HUDEP-2 (cell line): ENCODE measurements around the gene PDZRN3.
"Not testable (repeated sequence)": the region's sequence is repeated elsewhere in the genome, so short reads cannot be mapped to it uniquely, and the experiment has no call there.

Source experiments
- DNase-seq, 76 experiments: peaks; one replicate each; lab custom pipeline; 2025; ENCODE audit not compliant: unreplicated experiment in 76 of 76; lab: John Stamatoyannopoulos, UW

Gene PDZRN3

GRCh38 chr3:73597476-73597875 lies 27.3 kb downstream of the PDZRN3 start:
- no peak for DNase-seq

- DNase-seq, result no peak
Observed at GRCh38 chr3:73592154-73593144, 32.3 kb downstream of the PDZRN3 start.

- DNase-seq, result no peak
Observed at GRCh38 chr3:73591286-73591800, 33.4 kb downstream of the PDZRN3 start.

- DNase-seq, result no peak
Observed at GRCh38 chr3:73586628-73587027, 38.1 kb downstream of the PDZRN3 start.

GRCh38 chr3:73586190-73586589 lies 38.6 kb downstream of the PDZRN3 start:
- no peak for DNase-seq

GRCh38 chr3:73584873-73585272 lies 39.9 kb downstream of the PDZRN3 start:
- no peak for DNase-seq

- DNase-seq, result no peak
Observed at GRCh38 chr3:73582535-73582934, 42.2 kb downstream of the PDZRN3 start.

- no peak for DNase-seq
Observed at GRCh38 chr3:73581134-73581846, 43.5 kb downstream of the PDZRN3 start.

GRCh38 chr3:73580343-73580742 lies 44.4 kb downstream of the PDZRN3 start:
- no peak for DNase-seq

- no peak for DNase-seq
Observed at GRCh38 chr3:73577704-73578103, 47.0 kb downstream of the PDZRN3 start.

- no peak for DNase-seq
Observed at GRCh38 chr3:73576999-73577461, 47.7 kb downstream of the PDZRN3 start.

GRCh38 chr3:73575953-73576352 lies 48.8 kb downstream of the PDZRN3 start:
- DNase-seq, result no peak

- no peak for DNase-seq
Observed at GRCh38 chr3:73575519-73575918, 49.2 kb downstream of the PDZRN3 start.

- DNase-seq, result no peak
Observed at GRCh38 chr3:73573204-73573603, 51.5 kb downstream of the PDZRN3 start.

GRCh38 chr3:73572368-73572767 lies 52.4 kb downstream of the PDZRN3 start:
- no peak for DNase-seq

GRCh38 chr3:73571238-73571794 lies 53.4 kb downstream of the PDZRN3 start:
- no peak for DNase-seq

GRCh38 chr3:73569246-73569760 lies 55.4 kb downstream of the PDZRN3 start:
- DNase-seq, result no peak

GRCh38 chr3:73568371-73568862 lies 56.3 kb downstream of the PDZRN3 start:
- no peak for DNase-seq

- DNase-seq, result not testable (repeated sequence)
Observed at GRCh38 chr3:73565374-73565773, 59.4 kb downstream of the PDZRN3 start.

GRCh38 chr3:73563896-73564582 lies 60.7 kb downstream of the PDZRN3 start:
- no peak for DNase-seq
